HG02884 (cell line): ENCODE data around the gene RCHY1.
"Not testable (repeated sequence)": the region's sequence is repeated elsewhere in the genome, so short reads cannot be mapped to it uniquely, and the experiment has no call there.

ENCODE experiments used
- ATAC-seq: cut with Tn5 transposase; IDR thresholded peaks from one replicate; pipeline ENCODE4 v1.9.1; 2021; ENCODE audit warnings: mild to moderate bottlenecking, moderate library complexity; ENCODE audit not compliant: unreplicated experiment

RCHY1 gene

DNA sequence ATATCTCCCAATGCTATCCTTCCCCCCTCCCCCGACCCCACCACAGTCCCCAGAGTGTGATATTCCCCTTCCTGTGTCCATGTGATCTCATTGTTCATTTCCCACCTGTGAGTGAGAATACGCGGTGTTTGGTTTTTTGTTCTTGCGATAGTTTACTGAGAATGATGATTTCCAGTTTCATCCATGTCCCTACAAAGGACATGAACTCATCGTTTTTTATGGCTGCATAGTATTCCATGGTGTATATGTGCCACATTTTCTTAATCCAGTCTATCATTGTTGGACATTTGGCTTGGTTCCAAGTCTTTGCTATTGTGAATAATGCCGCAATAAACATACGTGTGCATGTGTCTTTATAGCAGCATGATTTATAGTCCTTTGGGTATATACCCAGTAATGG lies 5.2 kb upstream of the RCHY1 start:
- not testable (repeated sequence) for ATAC-seq

DNA sequence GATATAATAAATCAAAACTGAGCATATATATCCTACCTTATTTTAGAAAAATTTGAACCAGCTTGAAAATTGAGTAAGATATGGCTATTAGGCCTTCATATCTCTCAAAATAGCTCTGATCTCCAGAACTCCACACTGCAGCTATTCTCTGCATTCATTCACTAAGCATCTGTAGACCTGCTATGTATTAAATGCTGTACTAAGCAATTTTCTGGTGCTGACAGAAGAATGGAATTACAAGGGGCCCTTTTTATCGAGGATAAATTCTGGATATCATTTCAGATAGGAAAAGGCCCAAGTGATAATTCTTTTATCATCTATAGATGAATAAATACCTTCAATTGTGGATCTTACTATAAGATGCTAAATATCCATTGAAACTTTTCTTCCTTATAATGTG lies 1.9 kb upstream of the RCHY1 start:
- ATAC-seq: no peak

DNA sequence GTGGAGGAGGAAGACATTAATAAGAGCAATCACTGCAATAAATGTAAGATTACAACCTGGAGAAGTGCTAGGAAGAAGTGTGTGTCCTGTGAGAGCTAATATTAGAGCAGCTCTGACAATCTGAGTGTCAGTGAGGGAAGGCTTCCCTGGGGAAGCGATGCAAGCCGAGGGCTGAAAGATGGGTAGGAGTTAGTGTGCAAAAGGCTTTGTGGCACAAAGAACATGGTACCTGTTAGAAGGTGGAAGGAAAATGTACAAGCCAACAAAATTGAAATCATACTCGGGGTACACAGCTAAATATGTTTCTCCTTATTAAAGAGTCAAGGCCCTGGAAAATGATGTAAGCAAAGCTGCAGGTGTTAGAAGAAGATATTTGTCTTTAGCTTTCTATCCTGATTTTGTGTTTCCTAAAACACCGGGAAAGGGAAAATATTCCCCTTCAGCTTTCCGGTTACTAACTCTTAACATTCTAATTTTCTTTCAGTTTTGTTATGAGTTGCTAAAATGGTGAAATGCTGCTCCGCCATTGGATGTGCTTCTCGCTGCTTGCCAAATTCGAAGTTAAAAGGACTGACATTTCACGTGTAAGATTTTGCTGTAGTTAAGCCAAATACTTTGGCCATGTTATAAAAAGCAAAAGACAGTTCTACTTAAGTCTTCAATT lies 878 bp upstream of the RCHY1 start:
- no peak for ATAC-seq

DNA sequence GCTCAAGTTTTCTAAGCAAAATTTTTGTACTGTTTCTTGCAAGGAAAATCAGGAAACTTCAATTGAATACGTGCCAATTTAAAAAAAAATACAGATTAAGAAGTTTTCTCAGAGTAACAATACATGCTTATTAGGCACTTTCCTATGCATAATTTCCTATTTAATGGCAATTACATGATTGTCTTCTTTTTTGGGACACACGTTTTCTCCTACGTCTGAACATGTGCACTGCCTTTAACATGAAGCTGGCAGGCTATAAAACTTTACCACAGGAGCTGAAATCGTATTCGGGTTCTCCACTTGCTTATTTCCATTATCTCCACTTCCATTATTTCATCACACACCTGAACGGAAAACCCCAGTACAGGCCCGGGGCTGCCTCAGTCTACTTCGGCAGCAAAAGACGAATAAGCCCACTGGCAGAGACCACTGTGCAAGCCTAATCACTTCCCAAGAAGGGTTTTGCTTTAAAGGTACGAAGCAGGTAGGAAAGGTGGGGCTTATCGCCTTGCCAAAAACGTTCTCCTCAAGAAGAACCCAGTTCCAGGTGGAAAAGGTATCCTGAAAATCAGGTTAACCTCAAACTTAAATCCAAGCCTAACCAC lies 575 bp downstream of the RCHY1 start:
- ATAC-seq: no peak

DNA sequence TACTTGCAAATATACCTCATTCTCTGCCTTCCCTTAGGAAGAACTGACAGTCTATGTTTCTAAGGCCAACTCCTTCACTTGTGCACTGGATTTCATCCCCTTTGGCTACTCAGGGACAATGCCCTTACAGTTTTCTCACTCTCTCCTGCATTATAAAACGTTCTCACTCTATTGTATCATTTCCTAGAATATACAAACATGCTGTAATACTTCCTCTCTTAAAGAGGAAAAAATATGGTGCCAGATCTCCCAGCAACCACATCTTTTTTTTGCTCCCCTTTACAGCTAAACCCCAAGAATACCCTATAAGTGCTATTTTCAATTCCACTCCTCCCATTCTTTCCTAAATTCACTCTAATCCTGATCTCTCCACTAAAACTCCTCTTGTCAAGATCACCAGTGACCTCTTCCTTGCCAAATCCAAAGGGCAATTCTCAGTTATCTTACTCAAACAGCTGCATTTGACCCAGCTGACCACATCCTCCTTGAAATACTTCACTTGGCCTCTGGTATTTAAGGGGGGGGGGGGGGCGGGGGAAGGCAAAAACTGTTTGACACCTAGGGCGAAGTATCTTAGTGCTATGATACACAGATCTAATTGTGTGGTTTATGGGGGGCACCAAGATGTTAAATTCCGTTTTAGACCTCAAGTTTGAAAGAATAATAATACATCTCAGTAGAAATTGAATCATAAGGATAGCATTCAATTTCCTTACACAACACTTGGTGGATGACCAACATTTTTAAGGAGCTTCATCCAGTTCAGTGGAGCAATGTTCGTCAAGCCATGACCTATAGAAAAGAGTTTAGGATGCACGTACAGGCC lies 1.6 kb downstream of the RCHY1 start:
- no peak for ATAC-seq

DNA sequence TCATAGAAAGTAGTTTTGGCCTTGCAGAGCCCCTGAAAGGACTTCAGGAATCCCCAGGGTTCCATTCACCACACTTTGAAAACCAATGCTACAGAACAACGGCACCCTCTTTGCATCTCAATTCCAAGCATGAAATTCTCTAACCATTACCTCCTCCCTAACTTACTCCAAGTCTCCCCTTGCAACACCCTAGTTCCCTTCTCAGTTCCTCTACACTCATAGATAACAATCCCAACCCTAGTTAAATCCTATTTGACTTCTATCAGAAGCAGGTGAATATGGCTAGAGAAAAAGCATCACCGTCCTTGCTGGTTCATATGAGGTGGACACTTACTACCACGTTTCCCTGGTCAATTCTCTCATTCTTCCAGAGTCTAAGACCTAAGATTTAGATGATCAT lies 2.4 kb downstream of the RCHY1 start:
- ATAC-seq: no peak

DNA sequence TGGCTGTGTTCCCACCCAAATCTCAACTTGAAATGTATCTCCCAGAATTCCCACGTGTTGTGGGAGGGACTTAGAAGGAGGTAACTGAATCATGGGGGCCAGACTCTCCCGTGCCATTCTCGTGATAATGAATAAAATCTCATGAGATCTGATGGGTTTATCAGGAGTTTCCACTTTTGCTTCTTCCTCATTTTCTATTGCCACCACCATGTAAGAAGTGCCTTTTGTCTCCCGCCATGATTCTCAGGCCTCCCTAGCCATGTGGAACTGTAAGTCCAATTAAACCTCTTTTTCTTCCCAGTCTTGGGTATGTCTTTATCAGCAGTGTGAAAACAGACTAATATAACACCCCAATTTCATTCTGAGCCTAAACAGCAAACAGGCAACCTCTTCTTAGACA lies 4.6 kb downstream of the RCHY1 start:
- not testable (repeated sequence) for ATAC-seq

DNA sequence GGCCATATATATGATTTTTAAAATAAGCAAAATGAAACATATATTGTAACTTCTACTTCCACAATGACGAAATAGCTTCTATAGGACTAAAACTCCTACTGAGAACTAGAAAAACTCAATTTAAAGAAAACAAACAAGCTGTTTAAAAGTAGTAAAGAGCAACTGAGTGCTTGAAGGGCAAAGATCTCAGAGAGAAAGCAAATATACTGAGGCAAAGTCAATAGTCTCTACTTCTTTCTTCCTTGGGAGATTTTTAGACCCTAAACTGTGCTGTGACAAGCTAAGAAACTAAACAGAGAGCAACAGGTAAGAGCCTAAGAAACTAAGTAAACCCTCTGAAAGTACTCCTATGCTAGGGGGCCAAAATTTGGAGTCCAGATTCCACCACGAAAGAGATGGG lies 8.6 kb downstream of the RCHY1 start:
- ATAC-seq: no peak

DNA sequence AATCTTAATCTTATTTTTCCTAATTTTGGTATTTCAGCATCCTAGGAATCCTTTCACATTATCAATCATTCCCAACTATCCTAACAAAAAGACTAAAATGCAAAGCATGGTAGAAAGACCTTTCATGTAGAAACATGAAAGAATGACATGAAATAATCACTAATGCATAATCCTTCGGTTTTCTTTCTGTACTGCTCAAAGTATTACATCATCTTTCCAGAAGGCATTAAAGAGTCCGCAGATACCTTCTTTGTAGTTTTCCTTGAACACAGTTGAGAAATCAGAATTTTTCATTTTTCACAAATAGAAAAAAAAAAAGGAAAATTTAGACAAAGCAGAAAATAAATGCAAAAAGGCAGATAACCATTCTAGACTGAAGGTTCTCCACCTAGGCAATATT lies 11.5 kb downstream of the RCHY1 start:
- no peak for ATAC-seq

DNA sequence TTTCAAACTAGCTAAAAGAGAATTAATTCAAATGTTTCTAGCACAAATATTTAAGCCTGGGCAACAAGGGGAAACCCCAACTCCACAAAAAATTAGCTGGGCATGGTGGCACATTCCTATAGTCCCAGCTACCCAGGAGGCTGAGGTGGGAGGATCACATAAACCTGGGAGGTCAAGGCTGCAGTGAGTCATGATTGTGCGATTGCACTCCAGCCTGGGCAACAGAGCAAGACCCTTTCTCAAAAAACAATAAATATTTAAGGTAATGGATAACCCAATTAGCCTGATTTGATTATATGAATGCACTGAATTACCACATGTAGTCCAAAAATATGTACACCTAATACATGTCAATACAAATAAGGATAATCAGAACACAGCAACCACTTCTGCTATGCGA lies 14.3 kb downstream of the RCHY1 start:
- no peak for ATAC-seq

DNA sequence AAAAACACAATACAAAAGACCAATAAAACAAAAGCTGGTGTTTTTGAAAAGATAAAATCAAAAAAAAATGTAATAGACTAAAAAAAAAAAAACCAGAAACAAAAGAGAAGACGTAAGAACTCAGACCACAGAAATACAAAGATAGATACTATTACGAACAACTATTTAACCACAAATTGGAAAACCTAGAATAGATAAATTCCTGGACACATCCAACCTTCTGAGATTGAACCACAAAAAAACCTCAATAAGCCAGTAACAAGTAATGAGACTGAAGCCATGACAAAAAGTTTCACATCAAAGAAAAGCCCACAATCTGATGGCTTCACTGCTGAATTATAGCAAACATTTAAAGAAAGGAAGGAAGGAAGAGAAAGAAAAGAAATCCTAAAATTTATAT lies 16.2 kb downstream of the RCHY1 start:
- no peak for ATAC-seq

DNA sequence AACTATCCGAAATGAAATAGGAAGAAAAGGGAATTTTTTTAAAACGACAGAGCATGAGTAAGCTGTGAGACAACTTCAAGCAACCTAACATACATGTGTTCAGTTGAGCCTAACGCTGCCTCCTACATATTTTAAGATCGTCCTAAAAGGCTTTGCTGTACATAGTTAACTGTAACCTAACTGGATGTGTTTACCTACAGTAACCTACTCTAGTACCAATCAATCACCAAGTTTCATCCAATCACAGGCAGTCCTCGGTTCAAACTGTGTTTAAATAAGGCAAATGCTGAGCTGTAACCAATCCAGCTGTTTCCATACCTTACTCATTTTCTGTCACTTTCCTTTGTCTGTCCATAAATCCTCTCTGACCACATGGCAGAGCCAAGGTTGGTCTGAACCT lies 17.1 kb downstream of the RCHY1 start:
- no peak for ATAC-seq

DNA sequence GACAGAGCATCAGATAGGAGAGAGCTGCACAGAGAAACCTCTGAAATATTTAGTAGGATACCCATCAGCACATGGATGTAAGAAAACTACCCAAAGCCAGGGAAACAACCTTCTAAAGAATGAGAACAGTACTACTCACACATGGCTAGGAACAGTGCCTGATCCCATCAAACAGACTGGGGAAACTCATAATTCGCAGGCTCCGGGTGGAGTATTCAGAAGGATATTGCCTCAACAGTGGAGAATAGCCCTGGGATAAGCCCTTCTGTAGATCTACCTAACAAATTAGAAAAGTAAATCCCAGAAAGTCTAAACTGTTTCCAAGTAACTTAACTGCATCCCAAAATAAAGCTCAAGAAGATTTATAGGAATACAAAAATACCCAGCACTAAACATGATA lies 17.8 kb downstream of the RCHY1 start:
- ATAC-seq: no peak

DNA sequence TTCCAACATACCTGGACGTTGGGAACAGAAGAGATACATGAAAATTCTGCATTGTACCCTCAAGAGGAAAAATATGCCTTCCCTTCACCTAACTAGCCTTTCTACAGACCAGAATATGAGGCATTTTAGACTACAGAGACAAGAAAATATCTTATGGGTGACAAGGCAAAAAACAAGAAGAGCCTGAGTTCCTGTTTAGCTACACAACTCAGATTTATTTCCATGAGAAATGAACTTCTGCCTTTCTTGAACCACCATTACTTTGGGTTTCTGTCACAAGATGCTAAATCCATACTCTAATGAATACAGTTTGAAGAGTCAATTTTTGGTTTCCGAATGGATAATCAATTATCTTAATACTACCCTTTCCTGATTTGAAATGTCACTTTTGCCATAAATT lies 18.7 kb downstream of the RCHY1 start:
- ATAC-seq: no peak

DNA sequence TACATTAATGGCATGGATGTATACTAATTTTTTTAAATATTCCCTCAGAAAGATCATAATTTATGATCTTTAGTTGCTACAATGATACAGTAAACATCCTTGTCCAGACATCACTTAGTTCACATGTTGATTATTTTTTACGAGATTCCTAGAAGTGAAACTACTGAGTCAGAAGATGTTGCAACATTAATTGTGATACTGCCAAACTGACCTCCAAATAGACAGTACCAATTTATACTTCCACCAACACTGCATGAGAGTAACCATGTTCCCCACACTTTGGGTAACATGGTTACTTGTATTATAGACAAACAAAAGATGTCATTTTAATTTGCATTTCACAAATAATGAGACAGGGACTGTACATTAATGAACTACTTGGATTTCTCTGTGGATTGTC lies 19.6 kb downstream of the RCHY1 start:
- no peak for ATAC-seq

DNA sequence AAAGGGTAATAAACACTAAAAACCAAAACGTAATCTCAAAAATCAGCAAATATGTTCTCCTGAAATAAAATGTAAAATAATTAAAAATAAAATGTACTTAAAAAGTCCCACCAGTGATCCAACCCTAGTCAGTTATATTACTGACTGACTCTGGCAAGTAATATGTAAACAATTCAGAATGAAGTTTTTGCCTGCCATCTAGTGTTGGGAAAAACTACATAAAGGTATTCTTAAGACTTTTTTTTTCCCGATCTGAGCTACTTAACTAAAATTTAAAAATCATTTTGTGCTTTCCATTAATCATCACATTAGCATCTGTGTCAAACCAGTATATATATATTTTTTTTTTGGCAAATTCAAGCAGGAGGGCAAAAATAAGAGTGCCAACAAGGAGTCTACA lies 24.0 kb downstream of the RCHY1 start:
- ATAC-seq: no peak

DNA sequence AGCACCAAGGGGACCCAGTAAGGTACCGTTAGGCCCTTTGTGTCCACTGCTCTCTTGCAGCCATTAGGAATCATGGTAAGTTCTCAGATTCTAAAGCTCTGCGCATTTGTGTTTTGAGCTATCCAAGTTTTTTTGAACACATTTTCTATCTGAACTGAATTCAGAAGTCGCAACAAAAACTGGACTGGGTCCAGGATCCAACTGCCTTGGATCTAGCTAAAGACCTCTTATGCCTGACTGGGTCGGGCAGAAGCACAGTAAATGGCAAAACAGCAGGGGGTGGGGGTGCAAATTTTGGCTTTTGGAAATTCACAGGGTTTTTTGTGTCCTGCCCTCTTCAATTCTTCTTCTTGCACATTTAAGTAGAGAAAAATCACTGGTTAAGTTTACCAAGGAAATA lies 30.0 kb downstream of the RCHY1 start:
- no peak for ATAC-seq

DNA sequence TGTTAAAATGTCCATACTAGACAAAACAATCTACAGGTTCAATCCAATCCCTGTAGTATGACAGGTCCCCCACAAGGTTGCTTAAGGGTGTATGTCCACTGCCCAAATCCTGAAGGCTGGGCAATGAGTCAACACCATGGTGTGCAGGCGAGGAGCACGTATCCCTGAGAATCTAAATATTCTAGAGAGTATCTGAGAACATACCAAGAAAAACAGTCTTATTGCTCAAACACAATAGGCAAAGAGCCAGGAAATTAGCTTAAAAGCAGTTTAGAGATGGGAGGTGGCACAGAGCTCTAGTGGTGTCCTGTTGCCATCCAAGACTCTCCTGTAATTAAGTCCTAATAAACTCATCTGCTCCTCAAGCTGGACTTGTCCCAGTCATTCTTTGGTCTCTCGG lies 37.0 kb downstream of the RCHY1 start:
- ATAC-seq: no peak

DNA sequence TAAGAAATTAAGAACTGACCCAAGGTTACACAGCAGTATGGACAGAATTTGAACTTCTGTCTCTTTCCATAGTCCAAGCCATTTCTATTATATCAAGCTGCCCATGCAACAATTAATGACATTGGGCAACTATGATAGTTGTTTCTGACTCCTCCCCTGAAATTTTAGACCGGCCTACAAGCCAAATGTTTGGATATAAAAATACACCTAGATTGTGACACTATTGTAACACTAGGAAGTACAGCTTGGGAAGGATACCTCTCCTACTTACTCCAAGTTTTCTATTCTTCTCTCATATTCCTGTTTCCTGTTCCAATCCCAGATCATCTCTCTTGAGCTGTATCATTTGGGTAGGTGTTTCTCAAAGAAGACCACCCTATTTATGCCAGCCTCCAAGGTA lies 43.5 kb downstream of the RCHY1 start:
- ATAC-seq: no peak

DNA sequence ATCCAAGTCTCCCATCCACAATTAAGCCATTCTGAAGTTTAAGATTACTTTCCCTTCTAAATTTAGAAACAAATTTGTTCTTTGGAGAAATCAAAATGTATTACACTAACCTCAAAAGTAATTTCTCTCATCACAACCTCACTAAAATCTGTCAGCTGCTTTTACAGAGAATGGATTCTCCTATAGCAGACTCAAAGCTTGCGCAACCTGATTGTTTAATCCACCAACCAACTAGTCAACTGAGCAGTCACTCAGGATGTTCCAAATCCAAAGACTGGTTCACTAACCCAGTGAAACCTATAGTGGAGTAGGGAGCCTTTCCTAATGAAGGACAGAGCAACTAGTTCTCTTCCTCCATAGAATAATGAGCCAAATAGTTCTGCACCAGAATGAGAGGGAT lies 44.3 kb downstream of the RCHY1 start:
- no peak for ATAC-seq

DNA sequence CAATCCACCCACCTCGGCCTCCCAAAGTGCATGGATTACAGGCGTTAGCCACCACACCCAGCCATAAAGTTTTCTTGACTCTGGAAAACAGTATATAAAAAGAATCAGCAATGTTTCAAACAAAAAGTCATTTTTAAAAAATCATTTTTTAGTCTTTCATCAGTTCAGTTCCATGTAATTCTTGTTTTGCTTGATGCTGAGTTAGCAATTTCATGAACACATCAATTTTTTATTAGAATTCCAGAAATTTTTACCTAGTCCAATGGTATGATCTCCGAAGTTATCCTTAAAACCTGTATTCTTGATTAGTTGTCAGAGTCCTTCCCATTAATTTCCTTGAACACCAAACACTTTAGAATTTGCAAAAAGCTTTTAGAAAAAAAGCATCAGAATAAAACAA lies 56.8 kb downstream of the RCHY1 start:
- ATAC-seq: no peak

DNA sequence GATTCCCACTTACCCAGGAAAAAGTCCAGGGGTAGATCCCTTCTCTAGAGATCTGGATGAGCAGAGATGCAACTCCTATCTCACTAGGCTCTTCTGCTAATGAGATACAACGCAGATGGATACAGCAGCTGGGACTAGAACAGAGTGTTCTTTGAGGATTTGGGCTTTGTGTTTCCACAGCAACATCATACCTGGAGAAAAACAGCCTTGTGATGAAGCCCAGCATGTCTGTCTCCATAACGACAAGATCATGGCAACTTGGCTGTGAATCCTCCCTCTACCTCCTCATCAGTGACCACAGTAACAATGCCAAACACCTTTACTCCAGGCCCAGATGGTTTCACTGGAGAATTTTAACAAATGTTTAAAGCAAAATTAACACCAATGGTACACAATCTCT lies 80.1 kb downstream of the RCHY1 start:
- ATAC-seq: no peak
